AG09319 (cell line): Measurements from ENCODE around the gene HS6ST3.

Source experiments
- DNase-seq: peaks from one replicate; pipeline ENCODE4 v3.0.0-alpha.2; 2010; ENCODE audit warnings: low read depth; ENCODE audit errors: extremely low read depth
- TF ChIP-seq, protein P1 (sequence below): IDR thresholded peaks from 2 replicates; pipeline ENCODE4 v1.5.1; 2011; ENCODE audit warnings: low read depth, mild to moderate bottlenecking, inconsistent platforms, low read length, moderate library complexity

HS6ST3 gene

DNA sequence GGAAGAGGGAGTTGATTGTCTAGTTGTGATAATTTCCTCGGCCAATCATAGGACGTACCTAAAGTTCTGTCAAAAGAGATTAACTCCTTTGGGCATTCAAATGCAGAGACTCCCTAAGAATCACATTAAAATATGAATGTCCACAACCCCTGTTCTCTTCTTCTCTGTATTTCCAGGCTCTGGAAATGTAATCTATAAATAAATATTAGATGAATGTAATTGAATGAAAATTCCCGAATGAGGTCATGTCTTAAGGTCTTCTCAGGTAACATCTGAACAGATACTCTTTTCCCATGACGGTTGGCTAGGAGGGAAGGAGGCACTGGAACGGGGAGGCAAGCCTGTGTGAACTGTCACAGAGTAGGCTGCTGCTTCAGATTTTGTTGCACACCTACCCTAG, 759.2 kb downstream of the HS6ST3 start:
- no peak for DNase-seq
- TF ChIP-seq, protein P1, sequence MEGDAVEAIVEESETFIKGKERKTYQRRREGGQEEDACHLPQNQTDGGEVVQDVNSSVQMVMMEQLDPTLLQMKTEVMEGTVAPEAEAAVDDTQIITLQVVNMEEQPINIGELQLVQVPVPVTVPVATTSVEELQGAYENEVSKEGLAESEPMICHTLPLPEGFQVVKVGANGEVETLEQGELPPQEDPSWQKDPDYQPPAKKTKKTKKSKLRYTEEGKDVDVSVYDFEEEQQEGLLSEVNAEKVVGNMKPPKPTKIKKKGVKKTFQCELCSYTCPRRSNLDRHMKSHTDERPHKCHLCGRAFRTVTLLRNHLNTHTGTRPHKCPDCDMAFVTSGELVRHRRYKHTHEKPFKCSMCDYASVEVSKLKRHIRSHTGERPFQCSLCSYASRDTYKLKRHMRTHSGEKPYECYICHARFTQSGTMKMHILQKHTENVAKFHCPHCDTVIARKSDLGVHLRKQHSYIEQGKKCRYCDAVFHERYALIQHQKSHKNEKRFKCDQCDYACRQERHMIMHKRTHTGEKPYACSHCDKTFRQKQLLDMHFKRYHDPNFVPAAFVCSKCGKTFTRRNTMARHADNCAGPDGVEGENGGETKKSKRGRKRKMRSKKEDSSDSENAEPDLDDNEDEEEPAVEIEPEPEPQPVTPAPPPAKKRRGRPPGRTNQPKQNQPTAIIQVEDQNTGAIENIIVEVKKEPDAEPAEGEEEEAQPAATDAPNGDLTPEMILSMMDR = no peak

- TF ChIP-seq, protein P1 = no peak
- DNase-seq = no peak
These were observed 760.7 kb downstream of the HS6ST3 start for GRCh38 chr13:96850538-96851145.

- DNase-seq = no peak
- TF ChIP-seq, protein P1 = no peak
These were observed 762.0 kb downstream of the HS6ST3 start for GRCh38 chr13:96851856-96852445.

GRCh38 chr13:96858133-96858826, 768.4 kb downstream of the HS6ST3 start:
- no peak for DNase-seq

GRCh38 chr13:96860882-96861281, 771.0 kb downstream of the HS6ST3 start:
- TF ChIP-seq, protein P1 = no peak

More at GRCh38 chr13:96858133-96858826, 768.4 kb downstream of the HS6ST3 start:
- TF ChIP-seq, protein P1 = no peak

DNA sequence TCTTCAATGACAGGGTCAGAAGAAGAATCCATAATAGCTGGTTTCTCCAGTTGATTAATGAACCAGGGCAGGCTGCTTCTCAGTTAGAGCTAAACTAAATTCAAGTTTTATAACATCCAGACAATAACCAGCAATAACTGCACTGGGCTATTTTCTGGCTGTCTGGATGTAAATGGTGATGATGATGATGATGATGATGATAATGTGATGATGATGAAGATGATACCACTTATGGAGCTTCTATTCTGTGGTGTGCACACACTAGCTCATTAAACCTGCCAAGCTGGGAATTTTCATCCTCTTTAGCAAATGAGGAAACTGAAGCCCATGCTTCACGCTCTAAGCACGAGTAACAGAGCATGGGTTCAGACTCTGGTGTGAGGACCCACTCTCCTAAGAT, 772.2 kb downstream of the HS6ST3 start:
- TF ChIP-seq, protein P1 = no peak
- DNase-seq = no peak

More at GRCh38 chr13:96860882-96861281, 771.0 kb downstream of the HS6ST3 start:
- DNase-seq = no peak

DNA sequence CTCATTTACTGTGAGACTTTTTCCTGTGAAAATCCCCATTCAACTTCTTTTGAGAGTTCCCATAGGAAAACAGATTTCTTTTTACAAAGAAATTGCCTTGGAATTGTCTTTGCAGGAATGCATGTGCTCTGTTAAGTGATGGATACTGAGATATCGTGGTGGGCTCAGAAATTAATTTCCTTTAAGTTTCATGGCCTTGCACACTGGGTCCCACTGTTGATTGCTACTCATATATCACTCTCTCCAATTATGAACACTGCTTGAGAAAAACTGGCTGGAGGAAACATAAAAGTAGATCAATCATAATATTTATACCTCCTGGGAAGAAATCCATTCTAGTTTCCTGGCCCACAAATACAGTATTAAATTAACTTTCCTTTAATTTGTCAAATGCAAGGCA, 773.1 kb downstream of the HS6ST3 start:
- no peak for DNase-seq
- TF ChIP-seq, protein P1 = no peak
